Natural killer cell (primary cell): ENCODE results near the gene GNAI2. TPM values are rescaled to one million over a fixed set of nuclear protein-coding genes. Genes with fewer than 3 reads are reported as not detected.
A peak's percentile ranks its signal among the peaks of the same experiment; 100 is the strongest.
"Not testable (repeated sequence)": the region's sequence is repeated elsewhere in the genome, so short reads cannot be mapped to it uniquely, and the experiment has no call there.

Source experiments
- ATAC-seq, 3 donors: fragments of 150-1000 bp in 2 of 3; fragments of 200-7000 bp in 1 of 3; cut with Tn5 transposase; 1 replicate in 1 of 3; 2 replicates in 2 of 3; pipeline ENCODE4 v1.10.0; 2021; ENCODE audit warnings: mild to moderate bottlenecking in 2 of 3, moderate library complexity in 2 of 3
- DNase-seq, 2 donors: peaks; one replicate each; pipeline versions ENCODE4 v3.0.0 to v3.0.0-alpha.2; 2013 to 2021; ENCODE audit warnings: mixed read lengths in 1 of 2
- H3K27ac ChIP-seq: one replicate; pipeline ENCODE4 v1.5.1; 2013; ENCODE audit warnings: mild to moderate bottlenecking, low read length
- H3K27me3 ChIP-seq: one replicate; pipeline ENCODE4 v1.6.1; 2013; ENCODE audit warnings: low read length; ENCODE audit not compliant: control insufficient read depth, insufficient read depth
- H3K36me3 ChIP-seq: one replicate; pipeline ENCODE4 v1.6.1; 2013; ENCODE audit warnings: low read length; ENCODE audit not compliant: control insufficient read depth, insufficient read depth
- H3K4me1 ChIP-seq: one replicate; pipeline ENCODE4 v1.6.1; 2013; ENCODE audit warnings: low read length; ENCODE audit not compliant: control insufficient read depth, insufficient read depth
- H3K4me3 ChIP-seq: one replicate; pipeline ENCODE4 v1.5.1; 2013; ENCODE audit warnings: low read length
- H3K9me3 ChIP-seq: one replicate; pipeline ENCODE4 v1.6.1; 2013; ENCODE audit warnings: low read length; ENCODE audit not compliant: control insufficient read depth, insufficient read depth
- H3K27ac Mint-ChIP-seq, 2 donors: one replicate each; pipeline ENCODE4 v1.8.0; 2022; ENCODE audit warnings: mild to moderate bottlenecking in 2 of 2, mixed read lengths in 2 of 2, moderate library complexity in 1 of 2
- H3K27me3 Mint-ChIP-seq, 2 donors: one replicate each; pipeline ENCODE4 v1.8.0; 2022; ENCODE audit warnings: low read depth in 2 of 2, mixed read lengths in 2 of 2
- H3K36me3 Mint-ChIP-seq: one replicate; pipeline ENCODE4 v1.8.0; 2022; ENCODE audit warnings: mixed read lengths
- H3K4me1 Mint-ChIP-seq, 2 donors: one replicate each; pipeline ENCODE4 v1.8.0; 2022; ENCODE audit warnings: mixed read lengths in 2 of 2
- H3K4me3 Mint-ChIP-seq: one replicate; pipeline ENCODE4 v1.8.0; 2022; ENCODE audit warnings: mild to moderate bottlenecking, moderate library complexity, mixed read lengths
- H3K9me3 Mint-ChIP-seq, 2 donors: one replicate each; pipeline ENCODE4 v1.8.0; 2022; ENCODE audit warnings: mixed read lengths in 2 of 2
- WGBS: methylation state at CpG from one replicate; pipeline ENCODE4 v1.1.7; 2013; ENCODE audit warnings: missing lambda C conversion rate; ENCODE audit not compliant: insufficient coverage; 5-methylcytosine and 5-hydroxymethylcytosine counted together
- intact Hi-C: fragments of 100-400 bp; cut with micrococcal nuclease; formaldehyde crosslinking; loops from one replicate; pipeline ENCODE4 v1.14.2; 2022
- total RNA-seq, 4 donors: library from RNA; stranded (reverse); fragments of 120-200 nt in 1 of 4; gene quantifications; one replicate each; pipeline versions ENCODE4 v1.2.3 to v1.2.4, GENCODE V29; 2013 to 2022
- TF ChIP-seq, protein P1 (sequence below): fragments of 200-600 bp; IDR thresholded peaks from one replicate; pipeline ENCODE4 v1.8.0; 2022; ENCODE audit warnings: antibody characterized with exemption

Gene GNAI2
- total RNA-seq, 3 donors from 2014 or later (not counting 1 experiment from before 2014, with no cell fraction given), result 428 to 467 (median 447) TPM

DNA sequence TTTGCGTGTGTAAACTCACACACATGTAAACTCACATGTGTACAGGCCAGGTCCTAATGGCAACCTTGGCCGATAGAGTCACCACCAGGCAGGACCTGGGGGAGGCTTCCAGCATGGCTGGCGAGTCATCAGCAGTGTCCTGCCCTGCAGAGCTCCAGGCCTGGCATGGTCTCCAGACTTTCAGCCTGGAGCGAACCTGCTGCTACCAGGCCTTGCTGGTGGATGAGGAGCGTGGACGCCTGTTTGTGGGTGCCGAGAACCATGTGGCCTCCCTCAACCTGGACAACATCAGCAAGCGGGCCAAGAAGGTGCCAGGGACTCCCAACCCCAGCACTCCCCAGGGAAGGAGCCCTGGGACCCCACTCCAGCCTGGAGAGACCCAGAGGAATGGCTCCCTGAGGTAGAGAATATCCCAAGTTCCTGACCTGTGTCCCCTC is 34.0 kb downstream of the GNAI2 start:
- Mint-ChIP-seq H3K27ac (no peak overlapping the region), H3K4me1 (peaks cover 11 to 21% of the 10 kb centered on the region in 2 donors), H3K4me3 (no peak overlapping the region), H3K9me3 (no peaks in the 10 kb centered on the region), H3K36me3 (no peaks in the 10 kb centered on the region), H3K27me3 (peaks cover 13 to 19% of the 10 kb centered on the region in 2 donors)
- Histone ChIP-seq H3K27ac (no peak overlapping the region), H3K36me3 (no peaks in the 10 kb centered on the region), H3K27me3 (peaks cover 23% of the 10 kb centered on the region), H3K4me3 (no peak overlapping the region), H3K4me1 (peaks cover 22% of the 10 kb centered on the region), H3K9me3 (no peaks in the 10 kb centered on the region)
- 94% methylated on average over 8 of the region's 8 CpGs for WGBS
- intact Hi-C loops, result loop anchor here (5.0 kb wide), 2 partner anchors 148 to 157 kb away; no protein-coding TSS in a partner anchor
- ATAC-seq (no peak), DNase-seq (no peak)
- TF ChIP-seq, protein P1, sequence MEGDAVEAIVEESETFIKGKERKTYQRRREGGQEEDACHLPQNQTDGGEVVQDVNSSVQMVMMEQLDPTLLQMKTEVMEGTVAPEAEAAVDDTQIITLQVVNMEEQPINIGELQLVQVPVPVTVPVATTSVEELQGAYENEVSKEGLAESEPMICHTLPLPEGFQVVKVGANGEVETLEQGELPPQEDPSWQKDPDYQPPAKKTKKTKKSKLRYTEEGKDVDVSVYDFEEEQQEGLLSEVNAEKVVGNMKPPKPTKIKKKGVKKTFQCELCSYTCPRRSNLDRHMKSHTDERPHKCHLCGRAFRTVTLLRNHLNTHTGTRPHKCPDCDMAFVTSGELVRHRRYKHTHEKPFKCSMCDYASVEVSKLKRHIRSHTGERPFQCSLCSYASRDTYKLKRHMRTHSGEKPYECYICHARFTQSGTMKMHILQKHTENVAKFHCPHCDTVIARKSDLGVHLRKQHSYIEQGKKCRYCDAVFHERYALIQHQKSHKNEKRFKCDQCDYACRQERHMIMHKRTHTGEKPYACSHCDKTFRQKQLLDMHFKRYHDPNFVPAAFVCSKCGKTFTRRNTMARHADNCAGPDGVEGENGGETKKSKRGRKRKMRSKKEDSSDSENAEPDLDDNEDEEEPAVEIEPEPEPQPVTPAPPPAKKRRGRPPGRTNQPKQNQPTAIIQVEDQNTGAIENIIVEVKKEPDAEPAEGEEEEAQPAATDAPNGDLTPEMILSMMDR, result no peak

DNA sequence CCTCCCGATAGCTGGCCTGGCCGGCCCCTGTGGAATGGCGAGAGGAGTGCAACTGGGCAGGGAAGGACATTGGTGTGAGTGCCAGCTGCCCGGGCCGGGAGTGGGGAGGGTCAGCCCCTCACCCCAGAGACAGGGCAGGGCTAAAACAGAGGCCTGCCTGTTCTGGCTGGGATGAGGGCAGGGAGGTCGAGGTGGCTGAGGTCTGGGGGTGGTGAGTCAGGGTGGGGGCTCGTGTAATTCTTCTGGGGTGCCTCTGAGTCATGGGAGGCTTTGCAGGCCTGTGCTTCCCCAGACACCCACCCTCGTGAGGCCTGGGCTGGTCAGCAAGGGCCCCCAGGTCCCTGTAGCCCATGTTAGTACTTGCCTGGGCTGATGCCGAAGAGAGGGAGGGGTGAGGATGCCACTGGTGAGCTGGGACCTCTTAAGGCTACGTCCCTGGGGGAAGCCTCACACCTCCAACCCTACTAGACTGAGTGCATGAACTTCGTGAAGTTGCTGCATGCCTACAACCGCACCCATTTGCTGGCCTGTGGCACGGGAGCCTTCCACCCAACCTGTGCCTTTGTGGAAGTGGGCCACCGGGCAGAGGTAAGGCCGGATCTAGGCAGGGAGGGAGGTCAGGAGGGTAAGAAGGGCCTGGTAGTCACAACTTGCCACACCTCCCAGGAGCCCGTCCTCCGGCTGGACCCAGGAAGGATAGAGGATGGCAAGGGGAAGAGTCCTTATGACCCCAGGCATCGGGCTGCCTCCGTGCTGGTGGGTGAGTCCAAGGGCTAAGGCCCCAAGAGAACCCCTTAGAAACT is 34.6 kb downstream of the GNAI2 start:
- Histone ChIP-seq H3K27me3 (peaks cover 29% of the 10 kb centered on the region), H3K4me1 (peaks cover 28% of the 10 kb centered on the region), H3K27ac (no peak overlapping the region), H3K4me3 (no peak overlapping the region), H3K9me3 (no peaks in the 10 kb centered on the region), H3K36me3 (no peaks in the 10 kb centered on the region)
- H3K4me3 Mint-ChIP-seq, result no peak overlapping the region
- intact Hi-C loops, result loop anchor here (5.0 kb wide), 2 partner anchors 148 to 157 kb away; no protein-coding TSS in a partner anchor
- no peaks in the 10 kb centered on the region for H3K36me3 Mint-ChIP-seq
- no peak overlapping the region for H3K27ac Mint-ChIP-seq
- WGBS, result 86% methylated on average over 19 of the region's 19 CpGs
- no peaks in the 10 kb centered on the region for H3K9me3 Mint-ChIP-seq
- H3K27me3 Mint-ChIP-seq, result peaks cover 13 to 22% of the 10 kb centered on the region in 2 donors
- peaks cover 11 to 25% of the 10 kb centered on the region in 2 donors for H3K4me1 Mint-ChIP-seq
- TF ChIP-seq, protein P1, result no peak
- DNase-seq (no peak), ATAC-seq (no peak)

DNA sequence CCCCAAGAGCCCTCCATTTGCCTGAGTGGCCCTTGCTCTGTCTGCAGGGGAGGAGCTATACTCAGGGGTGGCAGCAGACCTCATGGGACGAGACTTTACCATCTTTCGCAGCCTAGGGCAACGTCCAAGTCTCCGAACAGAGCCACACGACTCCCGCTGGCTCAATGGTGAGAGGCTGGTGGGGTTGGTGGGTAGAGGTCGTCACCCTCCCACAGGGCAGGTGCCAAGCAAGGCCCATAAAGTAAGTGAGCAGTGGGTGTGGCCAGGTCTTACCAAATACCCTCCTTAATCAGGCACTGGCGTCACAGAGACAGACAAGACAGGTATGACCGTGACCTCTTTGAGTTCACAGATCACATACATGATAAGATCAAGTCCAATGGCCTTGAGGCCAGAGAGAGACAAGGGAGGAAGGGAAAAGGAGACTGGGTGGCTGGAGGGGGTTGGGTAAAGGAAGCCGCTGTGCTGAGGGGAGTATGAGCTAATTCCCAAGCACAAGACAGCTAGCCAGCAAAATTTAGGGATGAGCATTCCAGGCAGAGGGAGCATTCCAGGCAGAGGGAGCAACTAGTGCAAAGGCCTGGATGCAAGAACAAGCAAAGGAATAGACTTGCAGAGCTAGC is 35.4 kb downstream of the GNAI2 start:
- H3K27me3 Mint-ChIP-seq, result peaks cover 13 to 24% of the 10 kb centered on the region in 2 donors
- peaks cover 11 to 32% of the 10 kb centered on the region in 2 donors for H3K4me1 Mint-ChIP-seq
- Histone ChIP-seq H3K4me3 (no peak overlapping the region), H3K27ac (no peak overlapping the region), H3K27me3 (peaks cover 34% of the 10 kb centered on the region), H3K4me1 (peaks cover 33% of the 10 kb centered on the region), H3K36me3 (no peaks in the 10 kb centered on the region), H3K9me3 (no peaks in the 10 kb centered on the region)
- ATAC-seq (no peak), DNase-seq (no peak)
- 90% methylated on average over 10 of the region's 10 CpGs for WGBS
- H3K4me3 Mint-ChIP-seq, result no peak overlapping the region
- intact Hi-C loops, result loop anchor here (5.0 kb wide), 2 partner anchors 149 to 156 kb away; no protein-coding TSS in a partner anchor
- no peaks in the 10 kb centered on the region for H3K36me3 Mint-ChIP-seq
- H3K27ac Mint-ChIP-seq, result no peak overlapping the region
- TF ChIP-seq, protein P1, result no peak
- H3K9me3 Mint-ChIP-seq, result no peaks in the 10 kb centered on the region

DNA sequence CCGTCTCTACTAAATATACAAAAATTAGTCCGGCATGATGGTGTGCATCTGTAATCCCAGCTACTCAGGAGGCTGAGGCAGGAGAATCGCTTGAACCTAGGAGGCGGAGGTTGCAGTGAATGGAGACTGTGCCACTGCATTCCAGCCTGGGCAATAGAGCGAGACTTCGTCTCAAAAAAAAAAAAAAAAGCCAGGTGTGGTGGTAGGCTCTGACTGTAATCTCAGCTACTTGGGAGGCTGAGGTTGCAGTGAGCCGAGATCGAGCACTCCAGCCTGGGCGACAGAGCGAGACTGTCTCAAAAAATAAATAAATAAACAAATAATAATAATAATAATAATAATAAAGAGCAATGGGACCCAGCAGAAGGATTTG is 36.5 kb downstream of the GNAI2 start:
- DNase-seq, H3K4me3 Mint-ChIP-seq, H3K36me3 ChIP-seq, H3K4me3 ChIP-seq, H3K27ac ChIP-seq, H3K9me3 Mint-ChIP-seq, H3K36me3 Mint-ChIP-seq, ATAC-seq, H3K9me3 ChIP-seq: not testable (repeated sequence)
- intact Hi-C loops, result loop anchor here (5.0 kb wide), 2 partner anchors 150 to 155 kb away; no protein-coding TSS in a partner anchor
- WGBS, result 92% methylated on average over 6 of the region's 10 CpGs
- Mint-ChIP-seq H3K4me1 (peaks cover 11 to 32% of the 10 kb centered on the region in 2 donors), H3K27me3 (peaks cover 13 to 31% of the 10 kb centered on the region in 2 donors), H3K27ac (peak overlapping the region in 1 of 2 donors; percentile 82)
- peaks cover 41% of the 10 kb centered on the region for H3K27me3 ChIP-seq
- peaks cover 33% of the 10 kb centered on the region for H3K4me1 ChIP-seq
